Measurements from ENCODE around the gene MAG.
A peak's percentile ranks its signal among the peaks of the same experiment; 100 is the strongest.

Gene MAG

DNA sequence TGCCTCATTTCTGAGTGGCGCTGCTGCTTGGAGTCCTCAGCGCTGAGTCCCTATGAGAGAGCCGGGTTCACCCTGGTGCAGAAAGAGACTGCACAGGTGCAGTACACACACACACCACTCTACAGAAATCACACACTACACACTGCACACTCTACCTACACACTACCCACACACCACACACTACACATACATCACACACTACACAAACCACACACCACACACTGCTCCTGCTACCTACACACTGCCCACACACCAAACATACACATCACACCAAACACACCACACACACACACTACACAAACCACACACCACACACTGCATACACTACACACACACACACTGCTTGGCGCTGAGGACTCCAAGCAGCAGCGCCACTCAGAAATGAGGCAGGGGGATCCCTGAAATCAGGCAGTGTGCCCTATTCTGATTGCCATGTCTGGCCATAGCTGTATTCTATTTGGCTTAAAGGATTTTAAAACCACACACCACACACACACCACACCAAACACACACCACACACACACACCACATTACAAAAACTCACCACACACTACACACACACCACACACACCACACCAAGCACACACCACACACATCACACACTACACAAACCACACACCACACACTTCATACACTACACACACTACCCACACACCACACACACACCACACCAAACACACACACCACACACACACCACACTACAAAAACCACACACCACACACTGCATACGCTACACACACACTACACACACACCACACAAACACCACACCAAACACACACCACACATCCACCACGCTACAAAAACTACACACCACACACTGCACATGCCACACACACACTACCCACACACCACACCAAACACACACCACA is 4.9 kb downstream of the MAG start:
- Mint-ChIP-seq H3K4me1 (ENCODE audit: low read depth) (peaks cover 6% of the 10 kb centered on the region), H3K27ac (no peak overlapping the region), H3K27me3 (no peaks in the 10 kb centered on the region), H3K9me3 (no peaks in the 10 kb centered on the region), H3K36me3 (ENCODE audit: low read depth) (no peaks in the 10 kb centered on the region), H3K4me3 (no peak overlapping the region)

DNA sequence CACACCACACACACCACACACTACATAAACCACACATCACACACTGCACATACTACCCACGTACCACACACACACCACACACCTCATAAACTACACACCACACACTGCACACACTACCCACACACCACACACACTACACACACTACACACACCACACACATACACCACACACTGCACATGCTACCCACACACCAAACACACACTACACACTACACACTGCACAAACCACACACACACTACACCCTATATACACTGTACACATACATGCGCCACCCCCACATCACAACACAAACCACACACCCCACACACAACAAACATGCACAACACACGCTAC is 5.5 kb downstream of the MAG start:
- H3K4me1 Mint-ChIP-seq (ENCODE audit: low read depth) = peaks cover 6% of the 10 kb centered on the region
- H3K9me3 Mint-ChIP-seq = no peaks in the 10 kb centered on the region
- H3K4me3 Mint-ChIP-seq = no peak overlapping the region
- H3K36me3 Mint-ChIP-seq (ENCODE audit: low read depth) = no peaks in the 10 kb centered on the region
- H3K27ac Mint-ChIP-seq = no peak overlapping the region
- no peaks in the 10 kb centered on the region for H3K27me3 Mint-ChIP-seq

GRCh38 chr19:35297922-35298321 is 6.0 kb downstream of the MAG start:
- no peaks in the 10 kb centered on the region for H3K9me3 Mint-ChIP-seq
- peaks cover 6% of the 10 kb centered on the region for H3K4me1 Mint-ChIP-seq (ENCODE audit: low read depth)
- H3K27me3 Mint-ChIP-seq = no peaks in the 10 kb centered on the region
- H3K36me3 Mint-ChIP-seq (ENCODE audit: low read depth) = no peaks in the 10 kb centered on the region
- no peak overlapping the region for H3K27ac Mint-ChIP-seq
- no peak overlapping the region for H3K4me3 Mint-ChIP-seq

GRCh38 chr19:35298561-35298972 is 6.6 kb downstream of the MAG start:
- H3K27me3 Mint-ChIP-seq = no peaks in the 10 kb centered on the region
- no peaks in the 10 kb centered on the region for H3K36me3 Mint-ChIP-seq (ENCODE audit: low read depth)
- H3K4me1 Mint-ChIP-seq (ENCODE audit: low read depth) = peaks cover 6% of the 10 kb centered on the region
- no peaks in the 10 kb centered on the region for H3K9me3 Mint-ChIP-seq
- H3K4me3 Mint-ChIP-seq = no peak overlapping the region
- H3K27ac Mint-ChIP-seq = no peak overlapping the region

- Mint-ChIP-seq H3K4me1 (ENCODE audit: low read depth) (peaks cover 6% of the 10 kb centered on the region), H3K4me3 (no peak overlapping the region), H3K36me3 (ENCODE audit: low read depth) (no peaks in the 10 kb centered on the region), H3K27ac (no peak overlapping the region), H3K27me3 (no peaks in the 10 kb centered on the region), H3K9me3 (no peaks in the 10 kb centered on the region)
Measured at GRCh38 chr19:35299523-35300338, 7.8 kb downstream of the MAG start.

- Mint-ChIP-seq H3K4me1 (ENCODE audit: low read depth) (peaks cover 6% of the 10 kb centered on the region), H3K9me3 (no peaks in the 10 kb centered on the region), H3K36me3 (ENCODE audit: low read depth) (no peaks in the 10 kb centered on the region), H3K27ac (no peak overlapping the region), H3K4me3 (no peak overlapping the region), H3K27me3 (no peaks in the 10 kb centered on the region)
Measured at GRCh38 chr19:35300339-35300649, 8.3 kb downstream of the MAG start.

DNA sequence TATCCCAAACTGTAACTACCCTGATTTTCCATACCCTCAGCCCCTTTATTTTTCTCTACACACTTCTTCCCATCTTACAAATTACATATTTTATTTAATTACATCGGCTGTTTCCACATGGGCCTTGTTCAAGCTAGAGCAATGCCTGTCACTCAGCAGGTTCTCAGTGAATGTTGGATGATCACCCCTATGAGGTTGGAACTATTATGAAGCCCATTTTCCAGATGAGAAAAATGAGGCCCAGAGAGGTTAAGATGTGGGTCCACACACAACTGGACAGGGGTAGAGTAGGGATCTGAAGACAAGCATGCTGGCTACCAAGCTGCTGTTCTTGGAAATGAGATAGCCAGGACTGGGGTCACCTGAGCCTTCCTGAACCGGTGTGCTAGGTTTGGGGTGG is 10.0 kb downstream of the MAG start:
- Mint-ChIP-seq H3K27me3 (no peaks in the 10 kb centered on the region), H3K4me1 (ENCODE audit: low read depth) (no peaks in the 10 kb centered on the region), H3K9me3 (no peaks in the 10 kb centered on the region), H3K27ac (no peak overlapping the region), H3K36me3 (ENCODE audit: low read depth) (no peaks in the 10 kb centered on the region), H3K4me3 (no peak overlapping the region)

DNA sequence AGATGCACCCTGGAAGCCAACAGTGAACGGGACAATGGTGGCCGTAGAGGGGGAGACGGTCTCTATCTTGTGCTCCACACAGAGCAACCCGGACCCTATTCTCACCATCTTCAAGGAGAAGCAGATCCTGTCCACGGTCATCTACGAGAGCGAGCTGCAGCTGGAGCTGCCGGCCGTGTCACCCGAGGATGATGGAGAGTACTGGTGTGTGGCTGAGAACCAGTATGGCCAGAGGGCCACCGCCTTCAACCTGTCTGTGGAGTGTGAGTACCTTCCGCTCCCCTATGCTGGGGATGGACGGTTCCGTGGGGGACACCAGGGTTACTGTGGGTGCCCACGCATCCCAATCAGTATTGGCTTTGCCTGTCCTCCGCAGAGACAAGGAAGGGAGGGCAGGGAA is 10.5 kb downstream of the MAG start:
- Mint-ChIP-seq H3K27me3 (no peaks in the 10 kb centered on the region), H3K36me3 (ENCODE audit: low read depth) (no peaks in the 10 kb centered on the region), H3K4me1 (ENCODE audit: low read depth) (no peaks in the 10 kb centered on the region), H3K27ac (no peak overlapping the region), H3K4me3 (no peak overlapping the region), H3K9me3 (no peaks in the 10 kb centered on the region)

DNA sequence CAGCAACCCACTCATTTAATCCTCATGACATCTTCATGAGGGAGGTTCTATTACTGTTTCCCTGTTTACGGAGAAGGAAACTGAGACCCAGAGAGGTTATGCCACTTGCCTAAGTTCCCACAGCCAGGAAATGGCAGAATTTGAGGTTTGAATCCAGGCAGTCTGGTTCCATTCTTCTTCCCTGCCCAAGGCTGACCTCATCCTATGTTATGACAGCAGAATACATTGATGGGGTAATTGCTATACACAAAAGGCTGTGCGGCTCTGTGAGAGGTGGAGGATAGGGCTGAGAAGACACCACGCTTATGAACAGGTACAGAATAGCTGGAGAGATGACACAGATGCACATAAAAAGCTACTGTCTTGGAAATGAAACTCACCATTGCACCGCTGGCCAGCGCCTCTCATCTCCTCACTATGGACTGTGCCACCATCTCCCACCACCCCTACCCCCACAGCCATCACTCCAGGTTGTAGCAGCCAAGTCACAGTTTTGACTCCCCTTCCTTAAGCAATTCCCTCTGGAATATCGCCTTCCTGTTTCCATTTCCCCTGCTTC is 11.5 kb downstream of the MAG start:
- Mint-ChIP-seq H3K27ac (peak overlapping the region; percentile 16), H3K36me3 (ENCODE audit: low read depth) (no peaks in the 10 kb centered on the region), H3K4me1 (ENCODE audit: low read depth) (no peaks in the 10 kb centered on the region), H3K4me3 (no peak overlapping the region), H3K27me3 (no peaks in the 10 kb centered on the region), H3K9me3 (no peaks in the 10 kb centered on the region)

DNA sequence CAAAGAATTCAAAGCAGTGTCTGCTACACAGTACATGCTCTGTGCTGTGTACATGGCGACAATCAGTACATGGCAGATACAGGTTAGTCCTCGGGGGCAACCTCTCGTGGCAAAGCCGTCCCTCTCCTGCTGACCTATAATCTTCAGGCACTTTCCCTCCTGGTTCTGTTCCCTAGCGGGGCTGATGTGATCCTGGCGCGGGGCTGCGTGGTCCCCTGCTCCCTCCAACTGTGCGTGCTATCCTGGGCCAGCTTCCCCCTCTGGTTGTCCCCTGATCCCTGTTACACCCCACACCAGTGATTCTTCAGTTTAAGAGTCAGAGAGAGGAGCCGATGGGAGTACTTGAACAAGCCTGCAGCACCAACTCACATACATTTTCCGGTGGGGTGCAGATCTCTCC is 12.1 kb downstream of the MAG start:
- Mint-ChIP-seq H3K9me3 (no peaks in the 10 kb centered on the region), H3K27ac (peak overlapping the region; percentile 16), H3K36me3 (ENCODE audit: low read depth) (no peaks in the 10 kb centered on the region), H3K4me3 (no peak overlapping the region), H3K4me1 (ENCODE audit: low read depth) (no peaks in the 10 kb centered on the region), H3K27me3 (no peaks in the 10 kb centered on the region)

DNA sequence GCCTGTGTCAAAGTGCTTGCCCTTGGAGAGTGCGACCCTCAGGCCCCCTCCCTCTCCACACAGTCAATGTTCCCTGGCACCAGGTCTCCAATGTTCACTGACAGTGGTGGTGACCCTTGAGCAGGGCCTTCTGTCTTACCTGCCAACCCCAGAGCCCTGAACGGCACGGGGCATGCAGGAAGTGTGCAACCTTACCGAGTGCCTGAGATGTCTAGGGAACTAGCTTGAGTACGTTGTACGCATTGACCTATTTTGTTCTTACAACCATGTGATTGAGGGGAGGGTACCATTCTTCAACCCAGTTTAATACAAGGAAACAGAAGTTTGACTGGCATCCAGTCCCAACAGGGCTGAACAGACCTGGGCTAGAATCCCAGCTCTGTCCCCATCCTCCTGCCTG is 13.2 kb downstream of the MAG start:
- Mint-ChIP-seq H3K9me3 (no peaks in the 10 kb centered on the region), H3K36me3 (ENCODE audit: low read depth) (no peaks in the 10 kb centered on the region), H3K27me3 (no peaks in the 10 kb centered on the region), H3K4me3 (no peak overlapping the region), H3K27ac (no peak overlapping the region), H3K4me1 (ENCODE audit: low read depth) (no peaks in the 10 kb centered on the region)

GRCh38 chr19:35306473-35307246 is 14.7 kb downstream of the MAG start:
- Mint-ChIP-seq H3K27ac (no peak overlapping the region), H3K4me3 (no peak overlapping the region), H3K27me3 (no peaks in the 10 kb centered on the region), H3K4me1 (ENCODE audit: low read depth) (peaks cover 3% of the 10 kb centered on the region), H3K9me3 (no peaks in the 10 kb centered on the region), H3K36me3 (ENCODE audit: low read depth) (no peaks in the 10 kb centered on the region)

- H3K4me3 Mint-ChIP-seq = no peak overlapping the region
- H3K9me3 Mint-ChIP-seq = no peaks in the 10 kb centered on the region
- no peaks in the 10 kb centered on the region for H3K27me3 Mint-ChIP-seq
- peaks cover 3% of the 10 kb centered on the region for H3K4me1 Mint-ChIP-seq (ENCODE audit: low read depth)
- no peaks in the 10 kb centered on the region for H3K36me3 Mint-ChIP-seq (ENCODE audit: low read depth)
- no peak overlapping the region for H3K27ac Mint-ChIP-seq
Measured at GRCh38 chr19:35307931-35308330, 16.0 kb downstream of the MAG start.

DNA sequence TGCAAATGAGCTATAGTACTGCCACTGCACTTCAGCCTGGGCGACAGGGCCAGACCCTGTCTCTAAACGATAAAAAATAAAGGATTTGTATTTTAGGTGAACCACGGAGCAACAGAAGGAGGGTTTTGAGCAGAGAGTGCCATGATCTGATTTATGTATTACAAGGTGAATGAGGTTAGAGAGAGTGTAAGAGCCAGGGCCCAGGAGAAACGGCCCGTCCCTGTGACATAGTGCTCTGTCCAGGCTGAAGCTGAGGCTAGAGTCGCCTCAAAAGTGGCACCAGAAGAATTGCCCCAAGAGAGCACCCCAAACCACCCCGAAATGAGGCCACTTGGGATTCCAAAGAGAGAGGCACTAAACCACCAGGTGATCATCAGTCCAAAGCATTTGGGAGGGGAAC is 16.9 kb downstream of the MAG start:
- H3K9me3 Mint-ChIP-seq = no peaks in the 10 kb centered on the region
- no peak overlapping the region for H3K27ac Mint-ChIP-seq
- no peak overlapping the region for H3K4me3 Mint-ChIP-seq
- no peaks in the 10 kb centered on the region for H3K36me3 Mint-ChIP-seq (ENCODE audit: low read depth)
- peaks cover 3% of the 10 kb centered on the region for H3K4me1 Mint-ChIP-seq (ENCODE audit: low read depth)
- H3K27me3 Mint-ChIP-seq = no peaks in the 10 kb centered on the region

Data from stimulated activated naive CD8-positive, alpha-beta T cell treated with anti-CD3 and anti-CD28 coated beads, Interleukin-15, Interleukin-2, amounts not matched to agents 100 ng/mL and 50 ng/mL, for 24 hours (primary cell).